ENCODE results near the gene NSL1.

NSL1 gene

DNA sequence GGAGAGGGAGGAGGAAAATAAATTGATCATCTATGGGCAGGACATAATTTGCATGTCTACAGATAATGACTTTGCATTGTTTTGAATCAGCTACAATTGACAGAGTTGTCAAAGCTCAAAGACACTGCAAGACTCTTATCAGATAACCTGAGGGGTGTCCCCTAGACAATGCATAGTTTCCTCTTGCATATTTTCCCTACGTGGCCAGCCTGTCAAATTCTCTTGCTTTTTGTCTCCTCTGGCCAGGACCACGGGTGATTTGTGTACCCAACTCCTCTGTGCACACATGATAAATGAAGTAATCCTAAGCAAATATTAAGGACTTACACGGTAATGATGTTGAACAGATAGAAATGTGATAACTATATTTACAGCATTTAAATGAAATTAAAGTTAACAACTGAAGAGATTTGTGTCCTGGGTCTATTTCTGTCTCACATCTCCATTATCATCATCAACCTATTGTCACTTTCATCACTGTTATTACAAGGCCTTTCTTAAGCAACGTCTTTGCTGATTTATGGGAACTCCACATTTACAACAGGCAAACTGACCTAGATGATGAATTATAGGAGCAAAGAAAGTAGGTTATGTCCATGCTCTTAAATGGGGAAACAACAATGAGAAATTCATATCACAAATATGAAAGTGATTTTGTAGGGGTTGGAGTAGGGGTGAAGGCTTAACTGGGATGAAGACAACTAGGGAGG is 110.7 kb downstream of the NSL1 start:
- no peak for DNase-seq

GRCh38 chr1:212678456-212679410 is 112.8 kb downstream of the NSL1 start:
- no peak for DNase-seq

DNA sequence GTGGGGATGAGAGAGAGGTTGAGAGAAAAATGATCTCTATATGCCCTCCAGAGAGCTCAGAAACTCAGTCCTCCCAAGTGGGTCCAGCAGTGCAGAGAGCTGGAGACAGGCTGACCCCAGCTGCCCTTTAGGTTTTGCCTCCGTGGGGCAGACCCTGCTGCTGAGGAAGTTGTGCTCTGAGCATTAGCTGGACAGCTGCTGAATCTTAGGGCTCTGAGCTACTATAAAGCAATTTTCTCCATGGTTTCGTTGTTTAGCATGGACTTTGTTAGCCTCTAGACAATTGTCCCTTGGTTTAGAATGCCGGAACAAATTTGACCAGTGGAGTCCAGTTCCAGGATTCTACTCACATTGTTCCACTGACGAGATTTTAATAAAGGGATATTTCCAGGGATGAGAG is 114.0 kb downstream of the NSL1 start:
- DNase-seq: no peak

DNA sequence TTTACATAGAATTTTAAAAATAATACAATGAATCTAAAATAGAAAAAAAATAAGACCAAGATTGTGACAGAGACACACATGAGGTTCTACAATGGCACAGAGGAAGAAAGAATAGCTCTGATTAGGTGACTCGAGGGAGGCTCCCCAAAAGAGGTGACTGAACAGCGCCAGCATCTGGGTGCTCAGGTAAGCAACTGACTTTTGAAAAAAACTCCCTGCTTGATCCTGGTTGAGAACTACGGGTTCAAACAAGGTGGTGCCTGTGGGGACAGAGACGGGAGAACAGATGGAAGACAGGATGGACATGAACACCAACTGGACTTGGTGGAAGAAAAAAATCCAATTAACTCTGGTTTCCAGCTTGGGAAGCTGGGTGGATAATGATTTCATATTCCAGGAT is 114.4 kb downstream of the NSL1 start:
- DNase-seq: no peak

Measured in NCI-H187 (cell line).